ENCODE data around the gene FCN3.

- no peak for TF ChIP-seq CTCF (IDR thresholded peaks at IDR 0.05; ENCODE audit: insufficient read depth, low read length, poor library complexity, severe bottlenecking)
- no peak for TF ChIP-seq EZH2phosphoT487 (conservative IDR thresholded peaks at IDR 0.05; ENCODE audit: low read length)
These were observed 38.9 kb downstream of the FCN3 start for GRCh38 chr1:27335506-27336422.

All from SU-DHL-6 (cell line).